NT2/D1 (cell line): ENCODE data around the gene SULT1B1.

Experiments used
- SUZ12 ChIP-seq: IDR thresholded peaks from 2 replicates; pipeline ENCODE4 v1.6.1; 2011; ENCODE audit not compliant: insufficient read length, insufficient read depth; ENCODE audit errors: extremely low read depth
- YY1 ChIP-seq: IDR thresholded peaks from 2 replicates; pipeline ENCODE4 v1.6.1; 2011; ENCODE audit not compliant: insufficient read length, insufficient read depth
- ZNF274 ChIP-seq: IDR thresholded peaks from 2 replicates; pipeline ENCODE4 v1.6.1; 2011; ENCODE audit warnings: mild to moderate bottlenecking, low read depth, low read length

GRCh38 chr4:69684804-69685203, 75.6 kb downstream of the SULT1B1 start:
- TF ChIP-seq YY1 = no peak
- no peak for TF ChIP-seq SUZ12
- TF ChIP-seq ZNF274 = no peak
